GM20000 (cell line): ENCODE data around the gene AASS.

Experiments used
- DNase-seq: peaks from one replicate; pipeline ENCODE4 v3.0.0; 2012; ENCODE audit warnings: low spot score
- TF ChIP-seq, protein P1 (sequence below): IDR thresholded peaks from 2 replicates; pipeline ENCODE4 v1.5.1; 2012; ENCODE audit warnings: mild to moderate bottlenecking, control low read depth; ENCODE audit errors: extremely low read depth, missing control alignments

Gene AASS

GRCh38 chr7:122118757-122119156 lies 25.3 kb downstream of the AASS start:
- TF ChIP-seq, protein P1, sequence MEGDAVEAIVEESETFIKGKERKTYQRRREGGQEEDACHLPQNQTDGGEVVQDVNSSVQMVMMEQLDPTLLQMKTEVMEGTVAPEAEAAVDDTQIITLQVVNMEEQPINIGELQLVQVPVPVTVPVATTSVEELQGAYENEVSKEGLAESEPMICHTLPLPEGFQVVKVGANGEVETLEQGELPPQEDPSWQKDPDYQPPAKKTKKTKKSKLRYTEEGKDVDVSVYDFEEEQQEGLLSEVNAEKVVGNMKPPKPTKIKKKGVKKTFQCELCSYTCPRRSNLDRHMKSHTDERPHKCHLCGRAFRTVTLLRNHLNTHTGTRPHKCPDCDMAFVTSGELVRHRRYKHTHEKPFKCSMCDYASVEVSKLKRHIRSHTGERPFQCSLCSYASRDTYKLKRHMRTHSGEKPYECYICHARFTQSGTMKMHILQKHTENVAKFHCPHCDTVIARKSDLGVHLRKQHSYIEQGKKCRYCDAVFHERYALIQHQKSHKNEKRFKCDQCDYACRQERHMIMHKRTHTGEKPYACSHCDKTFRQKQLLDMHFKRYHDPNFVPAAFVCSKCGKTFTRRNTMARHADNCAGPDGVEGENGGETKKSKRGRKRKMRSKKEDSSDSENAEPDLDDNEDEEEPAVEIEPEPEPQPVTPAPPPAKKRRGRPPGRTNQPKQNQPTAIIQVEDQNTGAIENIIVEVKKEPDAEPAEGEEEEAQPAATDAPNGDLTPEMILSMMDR, result no peak
- no peak for DNase-seq

DNA sequence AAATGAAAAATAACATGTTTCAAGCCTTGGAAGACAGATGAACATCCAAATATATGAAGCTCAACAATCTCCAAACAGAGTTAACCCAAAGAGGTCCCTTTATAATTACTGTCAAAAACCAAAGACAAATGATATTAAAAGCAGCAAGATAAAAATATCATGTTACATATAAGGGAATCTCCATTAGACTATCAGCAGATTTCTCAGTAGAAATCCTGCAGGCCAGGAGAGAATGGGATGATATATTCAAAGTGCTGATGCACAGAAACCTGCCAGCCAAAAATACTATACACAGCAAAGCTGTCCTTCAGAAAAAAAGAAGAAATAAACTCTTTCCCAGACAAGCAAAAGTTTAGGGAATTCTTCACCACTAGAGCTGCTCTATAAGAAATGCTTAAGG lies 41.0 kb downstream of the AASS start:
- TF ChIP-seq, protein P1, result no peak
- no peak for DNase-seq

DNA sequence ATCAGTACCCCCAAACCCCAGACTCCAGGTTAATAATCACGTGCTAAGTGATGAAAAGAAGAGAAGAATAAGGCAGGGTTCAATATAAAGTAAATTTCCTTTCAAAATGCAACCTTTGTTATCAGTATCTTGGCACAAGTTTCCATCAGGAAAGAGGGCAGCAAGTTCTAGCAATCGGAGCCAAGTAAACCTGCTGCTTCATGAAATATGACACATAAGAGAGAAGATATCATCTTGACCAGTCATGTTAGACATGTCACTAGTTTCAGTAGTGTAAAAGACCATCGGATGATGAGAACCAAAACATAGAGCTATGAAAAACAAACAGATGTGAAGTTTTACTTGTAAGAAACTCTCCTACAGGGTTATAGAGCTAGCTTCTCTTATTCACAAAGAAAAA lies 44.0 kb downstream of the AASS start:
- TF ChIP-seq, protein P1, result no peak
- no peak for DNase-seq

DNA sequence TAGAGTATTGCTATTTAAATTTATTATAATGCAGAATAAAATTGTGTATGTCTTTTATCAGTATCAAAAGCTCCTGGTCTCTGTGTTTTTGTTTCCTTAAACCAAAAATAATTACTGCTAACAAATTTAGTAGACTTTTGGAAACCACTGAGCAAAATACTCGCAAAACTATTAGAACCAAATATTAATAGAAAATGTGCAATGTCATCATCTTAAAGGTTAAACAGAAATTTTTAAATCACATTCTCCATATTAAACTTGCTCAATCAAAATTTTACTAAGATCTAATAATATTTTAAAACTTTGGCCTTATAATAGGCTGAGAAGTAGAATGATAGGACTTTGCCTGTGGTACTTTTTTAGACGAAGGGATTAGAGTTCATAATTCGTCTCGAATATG lies 48.4 kb downstream of the AASS start:
- no peak for DNase-seq
- TF ChIP-seq, protein P1, result no peak

DNA sequence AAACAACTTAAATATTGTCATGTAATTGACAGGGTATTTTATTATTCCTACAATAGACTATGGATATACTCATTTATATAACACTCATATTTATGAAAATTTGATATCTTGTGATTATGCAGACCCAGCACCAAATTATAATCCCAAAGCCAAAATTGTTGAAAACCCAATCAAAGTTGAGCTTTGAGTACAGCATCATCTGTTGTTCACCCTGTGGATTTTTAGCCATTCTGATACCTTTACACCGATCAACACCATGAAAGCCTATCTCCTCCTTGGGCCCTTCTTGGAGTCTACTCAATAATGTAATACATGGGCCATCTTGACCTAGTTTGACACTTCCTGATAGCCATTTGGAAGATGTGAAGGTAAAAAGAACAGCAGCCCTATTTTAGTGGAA lies 49.5 kb downstream of the AASS start:
- TF ChIP-seq, protein P1, result no peak
- DNase-seq, result no peak

DNA sequence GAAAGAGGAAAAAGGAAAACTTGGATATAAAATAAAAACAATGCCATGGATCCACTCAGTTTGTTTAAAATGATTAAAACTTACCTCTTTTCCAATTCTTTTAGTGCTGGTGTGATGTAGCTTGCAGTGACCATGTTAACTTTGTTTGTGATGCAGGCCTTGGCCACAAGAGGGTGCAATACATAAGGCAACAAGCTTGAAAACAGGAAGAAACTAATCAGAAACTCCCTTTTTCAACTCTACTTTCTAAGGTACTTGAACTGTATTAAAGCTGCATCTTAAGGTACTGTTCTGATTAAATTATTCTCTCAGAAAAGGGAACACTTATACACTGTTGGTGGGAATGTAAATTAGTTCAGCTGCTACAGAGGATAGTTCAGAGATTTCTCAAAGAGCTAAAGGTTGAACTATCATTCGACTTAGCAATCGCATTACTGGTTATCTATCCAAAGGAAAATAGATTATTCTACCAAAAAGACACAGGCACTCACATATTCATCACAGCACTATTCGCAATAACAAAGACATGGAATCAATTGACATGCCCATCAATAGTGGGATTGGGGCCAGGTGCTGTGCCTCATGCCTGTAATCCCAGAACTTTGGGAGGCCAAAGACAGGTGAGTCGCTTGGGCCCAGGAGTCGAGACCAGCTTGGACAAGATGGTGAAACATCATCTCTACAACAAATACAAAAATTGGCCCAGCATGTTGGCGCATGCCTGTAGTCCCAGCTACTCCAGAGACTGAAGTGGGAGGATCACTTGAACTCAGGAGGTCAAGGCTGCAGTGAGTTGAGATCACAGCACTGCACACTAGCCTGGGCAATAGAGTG lies 50.9 kb downstream of the AASS start:
- DNase-seq, result peak; percentile 60
- TF ChIP-seq, protein P1, result peak; percentile 91

GRCh38 chr7:122082670-122083069 lies 61.4 kb downstream of the AASS start:
- no peak for DNase-seq
- TF ChIP-seq, protein P1, result no peak
